HEK293 (cell line): Measurements from ENCODE around the gene CFHR3.
"Not testable (repeated sequence)": the region's sequence is repeated elsewhere in the genome, so short reads cannot be mapped to it uniquely, and the experiment has no call there.

ENCODE experiments used
- BCL11A ChIP-seq: fragments of 450-650 bp; formaldehyde crosslinking; IDR thresholded peaks from 2 replicates; pipeline ENCODE4 v1.5.1; 2016; ENCODE audit warnings: low read depth, missing biosample characterization, missing genetic modification characterization
- YY2 ChIP-seq: fragments of 450-650 bp; formaldehyde crosslinking; IDR thresholded peaks from 2 replicates; pipeline ENCODE4 v1.5.1; 2016; ENCODE audit warnings: missing biosample characterization, missing genetic modification characterization
- ZBTB7A ChIP-seq: fragments of 450-650 bp; formaldehyde crosslinking; IDR thresholded peaks from 2 replicates; pipeline ENCODE4 v1.5.1; 2016; ENCODE audit warnings: low read depth, missing biosample characterization, missing genetic modification characterization
- ZFHX2 ChIP-seq: fragments of 450-650 bp; formaldehyde crosslinking; conservative IDR thresholded peaks from 2 replicates; pipeline ENCODE4 v1.5.1; 2016; ENCODE audit warnings: missing biosample characterization, missing genetic modification characterization
- ZNF248 ChIP-seq: fragments of 450-650 bp; formaldehyde crosslinking; IDR thresholded peaks from 2 replicates; pipeline ENCODE4 v1.5.1; 2017; ENCODE audit warnings: missing biosample characterization, missing genetic modification characterization
- ZNF521 ChIP-seq: fragments of 450-650 bp; formaldehyde crosslinking; IDR thresholded peaks from 2 replicates; pipeline ENCODE4 v1.5.1; 2017; ENCODE audit warnings: missing biosample characterization, mild to moderate bottlenecking, missing genetic modification characterization
- ZNF549 ChIP-seq: fragments of 450-650 bp; IDR thresholded peaks from 2 replicates; pipeline ENCODE4 v1.5.1; 2018; ENCODE audit warnings: missing biosample characterization, missing genetic modification characterization, mild to moderate bottlenecking, inconsistent platforms, moderate library complexity
- ZSCAN16 ChIP-seq: fragments of 450-650 bp; formaldehyde crosslinking; IDR thresholded peaks from 2 replicates; pipeline ENCODE4 v1.5.1; 2016; ENCODE audit warnings: missing biosample characterization, missing genetic modification characterization
- TF ChIP-seq, protein P1 (sequence below): fragments of 450-650 bp; formaldehyde crosslinking; IDR thresholded peaks from 2 replicates; pipeline ENCODE4 v1.5.1; 2016; ENCODE audit warnings: missing biosample characterization, missing genetic modification characterization
- TF ChIP-seq, protein P2 (sequence below): fragments of 450-650 bp; formaldehyde crosslinking; IDR thresholded peaks from 2 replicates; pipeline ENCODE4 v1.5.1; 2016; ENCODE audit warnings: missing biosample characterization, missing genetic modification characterization
- TF ChIP-seq, protein P3 (sequence below): fragments of 450-650 bp; formaldehyde crosslinking; IDR thresholded peaks from 2 replicates; pipeline ENCODE4 v1.5.1; 2016; ENCODE audit warnings: missing biosample characterization, missing genetic modification characterization
- TF ChIP-seq, protein P4 (sequence below): fragments of 450-650 bp; formaldehyde crosslinking; IDR thresholded peaks from 2 replicates; pipeline ENCODE4 v1.5.1; 2016; ENCODE audit warnings: missing biosample characterization, missing genetic modification characterization
- TF ChIP-seq, protein P5 (sequence below): fragments of 450-650 bp; formaldehyde crosslinking; IDR thresholded peaks from 2 replicates; pipeline ENCODE4 v1.5.1; 2016; ENCODE audit warnings: missing biosample characterization, missing genetic modification characterization

DNA sequence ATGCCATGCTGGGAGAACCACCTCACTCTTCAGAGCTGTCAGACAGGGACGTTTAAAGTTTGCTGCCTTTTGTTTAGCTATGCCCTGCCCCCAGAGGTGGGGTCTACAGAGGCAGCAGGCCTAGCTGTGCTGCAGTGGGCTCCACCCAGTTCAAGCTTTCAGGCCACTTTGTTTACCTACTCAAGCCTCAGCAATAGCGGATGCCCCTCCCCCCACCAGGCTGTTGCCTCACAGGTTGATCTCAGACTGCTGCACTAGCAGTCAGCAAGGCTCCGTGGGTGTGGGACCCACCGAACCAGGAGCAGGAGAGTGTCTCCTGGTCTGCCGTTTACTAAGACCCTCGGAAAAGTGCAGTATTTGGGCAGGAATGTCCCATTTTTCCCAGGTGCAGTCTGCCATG, 42.8 kb downstream of the CFHR3 start:
- TF ChIP-seq, protein P1, sequence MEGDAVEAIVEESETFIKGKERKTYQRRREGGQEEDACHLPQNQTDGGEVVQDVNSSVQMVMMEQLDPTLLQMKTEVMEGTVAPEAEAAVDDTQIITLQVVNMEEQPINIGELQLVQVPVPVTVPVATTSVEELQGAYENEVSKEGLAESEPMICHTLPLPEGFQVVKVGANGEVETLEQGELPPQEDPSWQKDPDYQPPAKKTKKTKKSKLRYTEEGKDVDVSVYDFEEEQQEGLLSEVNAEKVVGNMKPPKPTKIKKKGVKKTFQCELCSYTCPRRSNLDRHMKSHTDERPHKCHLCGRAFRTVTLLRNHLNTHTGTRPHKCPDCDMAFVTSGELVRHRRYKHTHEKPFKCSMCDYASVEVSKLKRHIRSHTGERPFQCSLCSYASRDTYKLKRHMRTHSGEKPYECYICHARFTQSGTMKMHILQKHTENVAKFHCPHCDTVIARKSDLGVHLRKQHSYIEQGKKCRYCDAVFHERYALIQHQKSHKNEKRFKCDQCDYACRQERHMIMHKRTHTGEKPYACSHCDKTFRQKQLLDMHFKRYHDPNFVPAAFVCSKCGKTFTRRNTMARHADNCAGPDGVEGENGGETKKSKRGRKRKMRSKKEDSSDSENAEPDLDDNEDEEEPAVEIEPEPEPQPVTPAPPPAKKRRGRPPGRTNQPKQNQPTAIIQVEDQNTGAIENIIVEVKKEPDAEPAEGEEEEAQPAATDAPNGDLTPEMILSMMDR (tag by site-specific recombination), result not testable (repeated sequence)
- TF ChIP-seq BCL11A (tag by site-specific recombination); ZNF521 (tag by site-specific recombination); ZBTB7A (tag by site-specific recombination); YY2 (tag by site-specific recombination); ZFHX2 (tag by site-specific recombination); ZSCAN16 (tag by site-specific recombination); ZNF549 (tag by site-specific recombination); ZNF248: not testable (repeated sequence)
- TF ChIP-seq, protein P2, sequence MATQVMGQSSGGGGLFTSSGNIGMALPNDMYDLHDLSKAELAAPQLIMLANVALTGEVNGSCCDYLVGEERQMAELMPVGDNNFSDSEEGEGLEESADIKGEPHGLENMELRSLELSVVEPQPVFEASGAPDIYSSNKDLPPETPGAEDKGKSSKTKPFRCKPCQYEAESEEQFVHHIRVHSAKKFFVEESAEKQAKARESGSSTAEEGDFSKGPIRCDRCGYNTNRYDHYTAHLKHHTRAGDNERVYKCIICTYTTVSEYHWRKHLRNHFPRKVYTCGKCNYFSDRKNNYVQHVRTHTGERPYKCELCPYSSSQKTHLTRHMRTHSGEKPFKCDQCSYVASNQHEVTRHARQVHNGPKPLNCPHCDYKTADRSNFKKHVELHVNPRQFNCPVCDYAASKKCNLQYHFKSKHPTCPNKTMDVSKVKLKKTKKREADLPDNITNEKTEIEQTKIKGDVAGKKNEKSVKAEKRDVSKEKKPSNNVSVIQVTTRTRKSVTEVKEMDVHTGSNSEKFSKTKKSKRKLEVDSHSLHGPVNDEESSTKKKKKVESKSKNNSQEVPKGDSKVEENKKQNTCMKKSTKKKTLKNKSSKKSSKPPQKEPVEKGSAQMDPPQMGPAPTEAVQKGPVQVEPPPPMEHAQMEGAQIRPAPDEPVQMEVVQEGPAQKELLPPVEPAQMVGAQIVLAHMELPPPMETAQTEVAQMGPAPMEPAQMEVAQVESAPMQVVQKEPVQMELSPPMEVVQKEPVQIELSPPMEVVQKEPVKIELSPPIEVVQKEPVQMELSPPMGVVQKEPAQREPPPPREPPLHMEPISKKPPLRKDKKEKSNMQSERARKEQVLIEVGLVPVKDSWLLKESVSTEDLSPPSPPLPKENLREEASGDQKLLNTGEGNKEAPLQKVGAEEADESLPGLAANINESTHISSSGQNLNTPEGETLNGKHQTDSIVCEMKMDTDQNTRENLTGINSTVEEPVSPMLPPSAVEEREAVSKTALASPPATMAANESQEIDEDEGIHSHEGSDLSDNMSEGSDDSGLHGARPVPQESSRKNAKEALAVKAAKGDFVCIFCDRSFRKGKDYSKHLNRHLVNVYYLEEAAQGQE, result not testable (repeated sequence)
- TF ChIP-seq, protein P3, sequence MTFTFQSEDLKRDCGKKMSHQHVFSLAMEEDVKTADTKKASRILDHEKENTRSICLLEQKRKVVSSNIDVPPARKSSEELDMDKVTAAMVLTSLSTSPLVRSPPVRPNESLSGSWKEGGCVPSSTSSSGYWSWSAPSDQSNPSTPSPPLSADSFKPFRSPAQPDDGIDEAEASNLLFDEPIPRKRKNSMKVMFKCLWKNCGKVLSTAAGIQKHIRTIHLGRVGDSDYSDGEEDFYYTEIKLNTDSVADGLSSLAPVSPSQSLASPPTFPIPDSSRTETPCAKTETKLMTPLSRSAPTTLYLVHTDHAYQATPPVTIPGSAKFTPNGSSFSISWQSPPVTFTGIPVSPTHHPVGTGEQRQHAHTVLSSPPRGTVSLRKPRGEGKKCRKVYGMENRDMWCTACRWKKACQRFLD (tag by site-specific recombination), result not testable (repeated sequence)
- TF ChIP-seq, protein P4, sequence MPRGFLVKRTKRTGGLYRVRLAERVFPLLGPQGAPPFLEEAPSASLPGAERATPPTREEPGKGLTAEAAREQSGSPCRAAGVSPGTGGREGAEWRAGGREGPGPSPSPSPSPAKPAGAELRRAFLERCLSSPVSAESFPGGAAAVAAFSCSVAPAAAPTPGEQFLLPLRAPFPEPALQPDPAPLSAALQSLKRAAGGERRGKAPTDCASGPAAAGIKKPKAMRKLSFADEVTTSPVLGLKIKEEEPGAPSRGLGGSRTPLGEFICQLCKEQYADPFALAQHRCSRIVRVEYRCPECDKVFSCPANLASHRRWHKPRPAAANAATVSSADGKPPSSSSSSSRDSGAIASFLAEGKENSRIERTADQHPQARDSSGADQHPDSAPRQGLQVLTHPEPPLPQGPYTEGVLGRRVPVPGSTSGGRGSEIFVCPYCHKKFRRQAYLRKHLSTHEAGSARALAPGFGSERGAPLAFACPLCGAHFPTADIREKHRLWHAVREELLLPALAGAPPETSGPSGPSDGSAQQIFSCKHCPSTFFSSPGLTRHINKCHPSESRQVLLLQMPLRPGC, result not testable (repeated sequence)
- TF ChIP-seq, protein P5, sequence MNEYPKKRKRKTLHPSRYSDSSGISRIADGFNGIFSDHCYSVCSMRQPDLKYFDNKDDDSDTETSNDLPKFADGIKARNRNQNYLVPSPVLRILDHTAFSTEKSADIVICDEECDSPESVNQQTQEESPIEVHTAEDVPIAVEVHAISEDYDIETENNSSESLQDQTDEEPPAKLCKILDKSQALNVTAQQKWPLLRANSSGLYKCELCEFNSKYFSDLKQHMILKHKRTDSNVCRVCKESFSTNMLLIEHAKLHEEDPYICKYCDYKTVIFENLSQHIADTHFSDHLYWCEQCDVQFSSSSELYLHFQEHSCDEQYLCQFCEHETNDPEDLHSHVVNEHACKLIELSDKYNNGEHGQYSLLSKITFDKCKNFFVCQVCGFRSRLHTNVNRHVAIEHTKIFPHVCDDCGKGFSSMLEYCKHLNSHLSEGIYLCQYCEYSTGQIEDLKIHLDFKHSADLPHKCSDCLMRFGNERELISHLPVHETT (tag by site-specific recombination), result not testable (repeated sequence)
